ENCODE measurements around the gene MSLN.

MSLN gene

DNA sequence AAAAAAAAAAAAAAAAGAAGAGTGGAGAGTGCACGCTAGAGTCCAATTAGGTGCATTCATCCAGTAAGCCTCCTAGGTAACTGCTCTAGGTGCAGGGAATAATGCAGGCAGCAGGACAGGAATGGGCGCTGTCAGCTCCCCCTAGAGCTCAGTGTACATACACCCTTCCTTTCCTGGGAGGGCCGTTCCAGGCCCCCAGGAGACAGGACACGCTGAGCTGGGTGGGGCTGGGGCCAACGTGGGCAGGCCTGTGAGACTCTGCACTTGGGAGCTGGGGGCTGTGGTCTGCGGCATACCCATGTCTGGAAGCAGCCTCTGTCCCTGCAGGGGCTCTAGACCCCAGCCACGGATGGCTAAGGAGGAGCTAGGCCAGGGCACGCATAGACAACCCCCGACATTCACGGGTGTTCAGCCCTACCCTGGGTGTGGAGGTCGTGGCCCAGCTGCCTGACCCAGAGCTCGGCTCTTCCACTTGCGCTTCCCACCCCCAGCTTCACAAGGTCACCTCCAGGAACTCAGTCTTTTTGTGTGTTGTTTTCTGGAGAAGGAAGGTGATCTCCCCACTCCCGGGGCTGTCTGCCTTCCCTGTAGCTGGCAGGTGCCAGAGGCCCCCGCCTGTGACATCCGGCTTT is 40.6 kb upstream of the MSLN start:
- no peak for TF ChIP-seq ZNF274 (IDR thresholded peaks at IDR 0.05; ENCODE audit: low read depth, low read length)
- peak overlapping the region; percentile 66 for H3K4me3 ChIP-seq (ENCODE audit: low read length)

GRCh38 chr16:720447-720989 is 40.0 kb upstream of the MSLN start:
- TF ChIP-seq ZNF274 (IDR thresholded peaks at IDR 0.05; ENCODE audit: low read depth, low read length): no peak

DNA sequence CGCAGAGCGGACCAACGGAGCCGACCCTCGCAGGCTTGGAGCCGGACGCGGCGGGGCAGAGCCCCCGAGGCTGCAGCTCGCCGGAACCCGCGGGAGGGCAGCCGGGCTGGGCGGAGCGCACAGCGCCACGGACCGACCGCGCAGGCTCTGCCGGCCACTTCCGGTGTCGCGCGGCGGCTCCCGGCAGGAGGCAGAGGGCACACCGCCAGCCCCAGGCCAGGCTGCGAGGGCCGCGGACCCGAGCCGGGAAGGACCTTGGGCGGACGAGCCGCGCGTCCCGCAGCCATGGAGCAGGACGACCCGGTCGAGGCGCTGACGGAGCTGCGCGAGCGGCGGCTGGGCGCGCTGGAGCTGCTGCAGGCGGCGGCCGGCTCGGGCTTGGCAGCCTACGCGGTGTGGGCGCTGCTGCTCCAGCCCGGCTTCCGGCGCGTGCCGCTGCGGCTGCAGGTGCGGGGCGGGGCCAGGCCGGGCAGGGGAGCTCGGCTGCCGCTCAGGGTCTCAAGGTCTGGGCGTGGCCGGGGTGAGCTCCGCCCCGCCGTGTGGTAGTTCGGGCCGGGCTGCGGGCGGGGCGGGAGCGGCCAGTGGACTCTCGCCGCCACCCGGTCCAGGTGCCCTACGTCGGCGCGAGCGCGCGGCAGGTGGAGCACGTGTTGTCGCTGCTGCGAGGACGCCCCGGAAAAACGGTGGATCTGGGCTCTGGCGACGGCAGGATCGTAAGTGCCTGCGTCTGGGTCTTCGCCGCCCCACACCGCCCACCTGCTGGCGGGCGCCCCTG is 39.4 kb upstream of the MSLN start, which contains the start of gene ANTKMT:
ANTKMT (plus strand) TSS at position 157 of the 775 bp plus-strand sequence; CDS start at position 286, 129 bp downstream.
- TF ChIP-seq ZNF274 (IDR thresholded peaks at IDR 0.05; ENCODE audit: low read depth, low read length): no peak
- H3K4me3 ChIP-seq (ENCODE audit: low read length): peak within 1 kb of the TSS; percentile 66

More at GRCh38 chr16:720447-720989, 40.0 kb upstream of the MSLN start:
- H3K4me3 ChIP-seq (ENCODE audit: low read length): peak overlapping the region; percentile 66

DNA sequence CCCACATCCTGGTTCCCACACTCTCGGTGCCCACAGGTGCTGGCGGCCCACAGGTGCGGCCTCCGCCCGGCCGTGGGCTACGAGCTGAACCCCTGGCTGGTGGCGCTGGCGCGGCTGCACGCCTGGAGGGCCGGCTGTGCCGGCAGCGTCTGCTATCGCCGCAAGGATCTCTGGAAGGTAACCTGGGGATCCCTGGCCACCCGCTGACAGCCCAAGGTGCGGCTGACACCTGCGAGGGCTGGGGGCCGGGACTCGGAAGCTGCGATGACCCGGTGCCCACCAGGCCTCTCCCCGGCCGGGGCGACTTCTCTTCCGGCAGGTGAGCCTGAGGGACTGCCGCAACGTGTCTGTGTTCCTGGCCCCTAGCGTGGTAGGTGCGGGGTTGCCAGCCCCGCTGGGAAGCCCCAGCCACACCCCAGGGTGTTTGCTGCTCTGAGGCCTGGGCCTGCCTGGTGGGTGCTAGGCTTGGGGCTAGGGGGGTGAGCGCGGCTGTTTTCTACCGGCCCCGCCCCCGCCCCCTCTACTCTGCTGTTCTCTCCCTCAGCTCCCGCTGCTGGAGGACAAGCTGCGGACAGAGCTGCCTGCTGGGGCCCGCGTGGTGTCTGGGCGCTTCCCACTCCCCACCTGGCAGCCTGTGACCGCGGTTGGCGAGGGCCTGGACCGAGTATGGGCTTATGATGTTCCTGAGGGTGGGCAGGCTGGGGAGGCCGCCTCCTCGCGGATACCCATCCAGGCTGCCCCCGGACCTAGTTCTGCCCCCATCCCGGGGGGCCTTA is 38.6 kb upstream of the MSLN start:
- no peak for TF ChIP-seq ZNF274 (IDR thresholded peaks at IDR 0.05; ENCODE audit: low read depth, low read length)
- H3K4me3 ChIP-seq (ENCODE audit: low read length): peak overlapping the region; percentile 66; the same call in 1 of the 2 replicates

- no peak for TF ChIP-seq ZNF274 (IDR thresholded peaks at IDR 0.05; ENCODE audit: low read depth, low read length)
Measured at GRCh38 chr16:722835-723633, 37.5 kb upstream of the MSLN start.

DNA sequence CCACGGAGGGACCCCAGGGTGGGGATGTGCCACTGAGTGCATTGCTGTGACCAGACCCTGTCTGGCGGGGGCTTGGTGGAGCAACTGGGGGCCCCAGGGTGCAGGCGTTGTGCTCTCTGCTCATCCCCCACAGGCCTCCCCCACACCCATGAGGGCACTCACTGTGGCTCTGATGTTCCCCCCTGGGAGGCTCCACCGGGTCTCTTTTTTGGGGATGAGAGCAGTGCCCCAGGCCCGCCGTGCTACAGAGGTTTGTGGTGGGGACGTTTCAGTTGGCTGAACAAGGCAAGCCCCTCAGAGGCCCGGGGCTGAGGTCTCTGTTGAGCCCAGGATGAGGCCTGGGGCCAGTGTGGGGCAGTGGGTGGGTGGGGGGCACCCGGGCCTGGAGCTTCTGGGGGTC is 36.8 kb upstream of the MSLN start:
- no peak for TF ChIP-seq ZNF274 (IDR thresholded peaks at IDR 0.05; ENCODE audit: low read depth, low read length)
- H3K4me3 ChIP-seq (ENCODE audit: low read length): no peak overlapping the region

More at GRCh38 chr16:722835-723633, 37.5 kb upstream of the MSLN start:
- no peak overlapping the region for H3K4me3 ChIP-seq (ENCODE audit: low read length)

DNA sequence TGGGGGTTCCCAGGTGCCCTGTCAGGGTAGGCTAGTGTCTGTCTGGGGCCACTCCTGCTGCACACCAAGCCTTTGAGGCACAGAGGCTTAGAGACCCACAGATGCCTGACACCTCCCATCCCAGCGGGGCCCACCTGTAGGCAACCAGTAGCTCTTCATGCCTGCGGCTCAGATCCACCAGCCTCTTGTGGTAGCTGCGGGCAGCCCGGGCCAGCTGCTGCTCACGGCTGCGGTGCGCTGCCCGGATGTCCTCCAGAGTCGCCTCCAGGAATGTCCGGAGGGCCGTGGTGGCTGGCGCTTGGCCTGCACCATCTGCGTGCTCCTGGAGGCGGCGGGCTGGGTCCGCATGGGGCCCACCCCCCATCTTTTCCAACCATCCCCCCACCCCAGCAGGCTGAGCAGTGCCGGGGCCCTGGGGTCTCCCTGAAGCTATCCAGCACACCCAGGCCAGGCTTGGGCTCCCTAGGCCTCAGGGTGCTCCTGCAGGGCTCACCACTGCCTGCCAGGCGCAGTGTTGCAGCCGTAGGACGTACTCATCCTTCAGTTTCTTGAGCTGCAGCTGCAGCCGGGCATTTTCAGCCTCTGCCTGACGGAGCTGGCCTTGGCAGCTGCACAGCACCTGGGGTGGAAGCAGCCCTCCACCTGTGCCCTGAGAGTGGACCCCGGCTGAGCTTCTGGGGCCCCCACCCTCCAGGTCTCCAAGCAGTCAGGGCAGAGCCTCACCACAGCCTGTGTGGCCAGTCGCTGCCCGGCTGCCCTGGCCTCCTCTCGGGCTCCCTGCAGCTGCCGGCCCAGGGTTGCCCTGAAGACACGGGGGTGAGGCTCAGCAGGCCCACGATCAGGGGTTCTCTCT is 36.1 kb upstream of the MSLN start:
- no peak overlapping the region for H3K4me3 ChIP-seq (ENCODE audit: low read length)
- TF ChIP-seq ZNF274 (IDR thresholded peaks at IDR 0.05; ENCODE audit: low read depth, low read length): no peak

GRCh38 chr16:725041-725376 is 35.5 kb upstream of the MSLN start:
- no peak for TF ChIP-seq ZNF274 (IDR thresholded peaks at IDR 0.05; ENCODE audit: low read depth, low read length)
- no peak overlapping the region for H3K4me3 ChIP-seq (ENCODE audit: low read length)

- TF ChIP-seq ZNF274 (IDR thresholded peaks at IDR 0.05; ENCODE audit: low read depth, low read length): no peak
- H3K4me3 ChIP-seq (ENCODE audit: low read length): no peak overlapping the region
Measured at GRCh38 chr16:725463-726187, 34.9 kb upstream of the MSLN start.

DNA sequence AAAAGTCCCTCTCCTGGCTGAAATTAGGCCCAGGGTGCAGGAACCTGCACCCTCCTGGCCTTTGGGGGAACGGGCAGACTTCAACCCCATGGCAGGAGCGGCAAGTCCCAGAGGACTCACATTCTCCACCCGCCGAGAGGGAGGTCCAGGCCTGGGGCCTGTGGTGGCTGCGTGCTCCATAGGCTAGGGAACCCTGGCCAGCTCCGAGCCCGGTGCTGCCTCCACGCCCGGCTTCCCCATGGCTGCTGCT is 34.4 kb upstream of the MSLN start:
- no peak for TF ChIP-seq ZNF274 (IDR thresholded peaks at IDR 0.05; ENCODE audit: low read depth, low read length)
- no peak overlapping the region for H3K4me3 ChIP-seq (ENCODE audit: low read length)

DNA sequence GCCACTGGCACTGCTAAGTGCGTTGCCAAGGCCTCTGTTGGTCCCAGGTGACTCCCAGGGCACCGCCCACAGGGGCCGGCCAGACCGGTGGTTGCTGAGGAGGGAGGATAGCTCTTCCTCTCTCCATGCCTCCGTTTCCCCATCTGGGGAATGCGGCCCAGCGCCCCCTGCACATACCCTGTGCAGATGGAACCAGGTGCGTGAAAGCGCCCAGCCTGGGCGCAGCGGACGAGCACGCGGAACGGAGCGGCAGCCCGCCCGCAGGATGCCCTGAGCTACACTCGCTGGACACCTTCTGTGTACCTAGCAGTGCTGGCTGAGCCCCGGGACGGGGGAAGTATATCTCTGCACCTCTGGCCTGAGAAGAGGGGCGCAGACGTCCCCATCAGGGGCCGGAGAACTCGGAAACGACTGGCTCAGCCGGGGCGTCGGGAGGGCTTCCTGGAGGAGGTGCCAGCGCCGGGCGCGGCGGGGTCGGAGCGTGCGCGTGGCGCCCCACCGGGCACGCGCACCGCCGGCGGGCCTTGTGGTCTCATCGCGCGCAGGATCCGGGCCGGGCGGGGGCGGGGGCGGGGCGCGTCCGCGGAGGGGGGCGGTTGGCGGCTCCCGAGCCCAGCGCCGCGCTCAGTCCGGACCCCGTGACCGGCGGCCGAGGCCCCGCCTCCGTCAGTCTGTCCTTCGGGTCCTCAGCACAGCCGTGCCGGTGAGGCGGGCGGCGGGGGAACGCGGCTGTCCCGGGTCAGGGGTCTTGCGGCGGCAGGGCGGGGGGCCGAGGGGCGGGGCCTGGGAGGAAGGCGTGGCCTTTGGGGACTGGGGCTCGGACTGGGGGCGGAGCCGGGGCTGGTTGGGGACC is 33.9 kb upstream of the MSLN start, which contains the start of the genes CCDC78 and HAGHL:
CCDC78 (minus strand) TSS at position 6 of the 853 bp plus-strand sequence. CDS start 76 bp downstream, outside the sequence.
HAGHL (plus strand) TSS at position 669 of the 853 bp plus-strand sequence. CDS start 404 bp downstream, outside the sequence.
- H3K4me3 ChIP-seq (ENCODE audit: low read length): peak within 1 kb of the TSS; percentile 68; the same call in 1 of the 2 replicates
- no peak for TF ChIP-seq ZNF274 (IDR thresholded peaks at IDR 0.05; ENCODE audit: low read depth, low read length)

Measured in GM08714 (cell line).